Pancreas (tissue), 10 donors: ENCODE measurements around the gene POLR2J. TPM values are rescaled to one million over a fixed set of nuclear protein-coding genes. Genes with fewer than 3 reads are reported as not detected.

ENCODE experiments used
- ATAC-seq, 4 donors: fragments of 200-7000 bp; cut with Tn5 transposase; one replicate each; pipeline versions ENCODE4 v1.8.0 to v1.9.1; 2020; ENCODE audit warnings: mild to moderate bottlenecking in 4 of 4, moderate library complexity in 4 of 4
- DNase-seq, 6 donors: peaks; one replicate each; pipeline ENCODE4 v3.0.0-alpha.2; 2020
- FAIRE-seq: peaks from 2 replicates; lab custom pipeline; 2012; peaks lifted over from hg19 to GRCh38; lab: Jason Lieb, UNC
- H3K27ac ChIP-seq, 4 donors: fragments of 200-600 bp; sonication (generic); 1 replicate in 3 of 4; 2 replicates in 1 of 4; pipeline versions ENCODE4 v1.5.0 to v1.8.0; 2020
- H3K27me3 ChIP-seq, 4 donors: fragments of 200-600 bp; one replicate each; pipeline ENCODE4 v1.8.0; 2021
- H3K36me3 ChIP-seq, 3 donors: fragments of 200-600 bp; sonication (generic) in 1 of 3; one replicate each; pipeline versions ENCODE4 v1.5.0 to v1.8.0; 2020 to 2021
- H3K4me1 ChIP-seq, 3 donors: fragments of 200-600 bp; one replicate each; pipeline ENCODE4 v1.8.0; 2021
- H3K4me3 ChIP-seq, 4 donors: fragments of 200-600 bp; sonication (generic) in 2 of 4; one replicate each; pipeline versions ENCODE4 v1.5.0 to v1.8.0; 2020 to 2021
- H3K9me3 ChIP-seq, 4 donors: fragments of 200-600 bp; one replicate each; pipeline ENCODE4 v1.8.0; 2021
- WGBS, 2 donors: extraction: QIAGEN DNeasy Blood & Tissue Kit; methylation state at CpG; one replicate each; pipeline ENCODE4 v1.1.7; 2013; 5-methylcytosine and 5-hydroxymethylcytosine counted together
- intact Hi-C, 3 donors: fragments of 100-400 bp; cut with DNase I; formaldehyde crosslinking; loops; one replicate each; pipeline versions ENCODE4 v1.11.1 to v1.14.2; 2022
- polyA plus RNA-seq, 2 donors: library from polyadenylated mRNA; stranded (reverse); fragments of 200-250 nt; gene quantifications; one replicate each; pipeline ENCODE4 v1.2.3, GENCODE V29; 2013
- total RNA-seq, 6 donors: library from RNA; stranded (reverse); fragmentation: NEBNext Ultra II Directional in 4 of 6; extraction: Animal tissue kit (Norgen Biotek cat#: 25700) in 4 of 6; gene quantifications; one replicate each; pipeline versions ENCODE4 v1.2.1 to v1.2.4, GENCODE V29; 2021 to 2023
- TF ChIP-seq, protein P1 (sequence below), 4 donors: fragments of 200-600 bp; sonication (generic) in 3 of 4; IDR thresholded peaks; one replicate each; pipeline versions ENCODE4 v1.5.0 to v1.8.0; 2021; ENCODE audit warnings: antibody characterized with exemption in 4 of 4
- donor health status: healthy with polysubstance abuse.
- donor health status: DM: no; HTN: no; CAD: no; lungs with moderate emphysema.
- donor health status: DM: no; HTN: no; CAD: no.
- donor health status: control.
- donor health status: control.
- donor health status: Bipolar disorder and iron deficiency.
- donor health status: DM: yes; HTN: yes; CAD: no.
- donor health status: DM: no; HTN: no; CAD: no.
- donor health status: DM: no; HTN: no; CAD: no.
- donor health status: DM: yes; HTN: yes; CAD: no.

Gene POLR2J
- total and polyA plus RNA-seq, 8 donors = 16.5 to 59.8 (median 18.4) TPM

- H3K27ac ChIP-seq = peak within 1 kb of the TSS in 2 of 4 donors; percentile 38 to 71
- 0% methylated on average over 75 to 81 of the region's 81 CpGs for WGBS, 2 donors
- peak within 1 kb of the TSS; percentile 91 to 100 (median 99) for H3K4me3 ChIP-seq
- no peaks in the 10 kb centered on the region for H3K36me3 ChIP-seq
- FAIRE-seq (no peak), ATAC-seq (peak; percentile 98 to 99 (median 98)), DNase-seq (peak; percentile 91 to 98 (median 94))
- TF ChIP-seq, protein P1, sequence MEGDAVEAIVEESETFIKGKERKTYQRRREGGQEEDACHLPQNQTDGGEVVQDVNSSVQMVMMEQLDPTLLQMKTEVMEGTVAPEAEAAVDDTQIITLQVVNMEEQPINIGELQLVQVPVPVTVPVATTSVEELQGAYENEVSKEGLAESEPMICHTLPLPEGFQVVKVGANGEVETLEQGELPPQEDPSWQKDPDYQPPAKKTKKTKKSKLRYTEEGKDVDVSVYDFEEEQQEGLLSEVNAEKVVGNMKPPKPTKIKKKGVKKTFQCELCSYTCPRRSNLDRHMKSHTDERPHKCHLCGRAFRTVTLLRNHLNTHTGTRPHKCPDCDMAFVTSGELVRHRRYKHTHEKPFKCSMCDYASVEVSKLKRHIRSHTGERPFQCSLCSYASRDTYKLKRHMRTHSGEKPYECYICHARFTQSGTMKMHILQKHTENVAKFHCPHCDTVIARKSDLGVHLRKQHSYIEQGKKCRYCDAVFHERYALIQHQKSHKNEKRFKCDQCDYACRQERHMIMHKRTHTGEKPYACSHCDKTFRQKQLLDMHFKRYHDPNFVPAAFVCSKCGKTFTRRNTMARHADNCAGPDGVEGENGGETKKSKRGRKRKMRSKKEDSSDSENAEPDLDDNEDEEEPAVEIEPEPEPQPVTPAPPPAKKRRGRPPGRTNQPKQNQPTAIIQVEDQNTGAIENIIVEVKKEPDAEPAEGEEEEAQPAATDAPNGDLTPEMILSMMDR (IDR thresholded peaks at IDR 0.05) = no peak
- intact Hi-C loops = no loop called here
- no peaks in the 10 kb centered on the region for H3K9me3 ChIP-seq
- no peaks in the 10 kb centered on the region for H3K27me3 ChIP-seq
- peaks cover 0 to 15% (median 11%) of the 10 kb centered on the region in 3 donors for H3K4me1 ChIP-seq
Observed at GRCh38 chr7:102464577-102465280, 14.0 kb downstream of the POLR2J start, which contains the start of the genes ALKBH4 and LRWD1. Gene ALKBH4, minus strand, starts transcription at chr7:102464863. Its CDS starts 27 bp downstream, at chr7:102464836. Gene LRWD1, plus strand, starts transcription at chr7:102464984. Its CDS starts 97 bp downstream, at chr7:102465081.

DNA sequence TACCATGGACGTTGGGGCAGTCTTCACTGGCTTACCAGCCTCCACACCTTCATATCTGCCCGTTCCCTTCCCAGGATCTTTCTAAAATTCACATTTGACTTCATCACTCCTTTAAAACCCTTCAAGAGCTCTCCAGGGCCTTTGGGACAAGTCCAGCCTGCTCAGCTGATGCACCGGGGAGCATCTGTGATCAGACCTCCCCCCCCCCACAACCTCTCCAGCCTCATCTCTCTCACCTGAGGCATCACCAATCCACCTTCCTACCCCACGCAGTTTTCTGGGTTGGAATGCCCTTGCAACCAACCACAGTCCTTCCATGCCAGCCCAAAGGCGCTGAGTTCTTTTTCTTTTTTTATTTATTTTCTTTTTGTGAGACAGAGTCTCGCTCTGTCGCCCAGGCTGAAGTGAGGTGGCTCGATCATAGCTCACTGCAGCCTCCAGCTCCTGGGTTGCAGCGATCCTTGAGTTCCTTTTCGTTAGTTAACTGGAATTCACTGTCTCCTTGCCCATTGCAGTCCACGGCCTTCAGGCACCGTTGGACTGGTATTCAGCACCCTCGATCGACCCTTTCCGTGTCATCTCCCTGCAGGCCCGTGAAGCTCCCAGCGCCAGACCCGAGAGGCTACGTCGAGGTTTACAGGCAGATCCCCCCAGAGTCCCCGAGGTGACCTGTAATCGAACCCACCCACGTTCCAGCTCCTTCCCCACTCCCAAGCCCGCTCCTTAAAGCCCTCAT is 14.7 kb downstream of the POLR2J start:
- TF ChIP-seq, protein P1 (IDR thresholded peaks at IDR 0.05) = no peak
- Histone ChIP-seq H3K36me3 (no peaks in the 10 kb centered on the region), H3K9me3 (no peaks in the 10 kb centered on the region), H3K4me3 (peak overlapping the region; percentile 91 to 100 (median 99)), H3K4me1 (peaks cover 0 to 15% (median 11%) of the 10 kb centered on the region in 3 donors), H3K27ac (peak overlapping the region in 2 of 4 donors; percentile 38 to 71), H3K27me3 (no peaks in the 10 kb centered on the region)
- intact Hi-C loops = no loop called here
- WGBS, 2 donors = 7 to 10% methylated on average over 23 to 24 of the region's 24 CpGs
- FAIRE-seq = no peak
- peak in 3 of 4 donors; percentile 7 to 9 (median 8) for ATAC-seq
- peak in 2 of 6 donors; percentile 16 to 38 for DNase-seq

DNA sequence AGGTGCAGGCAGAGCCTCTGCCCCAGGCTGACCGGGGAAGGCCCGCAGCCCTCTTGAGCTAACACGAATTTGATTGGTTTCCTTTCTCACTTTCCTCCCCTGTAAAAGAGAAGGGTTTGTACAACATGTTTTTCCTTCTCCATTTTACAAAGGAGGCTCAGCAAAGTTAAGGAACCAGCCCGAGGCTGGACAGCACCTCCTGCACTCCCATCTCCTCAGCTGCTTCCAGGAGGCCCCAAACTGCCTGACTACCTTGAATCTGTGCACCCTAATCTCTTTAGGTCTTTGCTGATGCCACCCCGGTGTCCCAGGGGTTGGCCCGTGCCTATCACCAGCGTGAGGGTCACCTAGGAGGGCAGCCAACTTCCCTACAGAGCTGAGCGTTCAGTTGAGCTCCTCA is 18.3 kb downstream of the POLR2J start:
- no peak for FAIRE-seq
- intact Hi-C loops = no loop called here

DNA sequence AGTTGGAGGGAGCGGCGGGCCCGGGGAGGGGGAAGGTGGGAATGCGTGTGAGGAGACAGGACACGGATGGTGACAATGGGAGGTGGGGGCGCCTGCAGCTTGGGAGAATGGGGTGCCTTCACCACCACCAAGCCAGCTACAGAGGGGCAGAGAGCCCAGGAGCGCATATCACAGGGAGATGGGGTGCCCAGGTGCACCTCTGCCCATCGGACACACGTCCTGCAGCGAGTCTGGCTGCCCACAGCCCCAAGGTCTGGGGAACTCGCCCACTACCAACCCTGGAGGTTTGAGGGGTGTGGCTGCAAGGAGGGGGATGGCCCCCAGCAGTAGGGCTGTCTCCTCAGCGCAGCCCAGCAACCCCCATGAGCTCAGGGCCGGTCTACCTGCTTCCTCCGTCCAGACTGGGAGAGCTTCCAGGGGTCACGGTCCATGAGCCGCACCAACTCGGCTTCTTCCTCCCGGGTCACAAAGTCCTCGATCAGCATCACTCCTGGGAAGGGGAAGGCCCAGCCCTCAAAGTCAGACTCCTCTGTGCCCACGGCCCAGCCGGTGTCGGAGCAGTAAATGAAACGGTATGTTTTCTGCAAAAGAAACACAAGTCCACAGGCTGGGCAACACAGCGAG is 19.4 kb downstream of the POLR2J start:
- Histone ChIP-seq H3K27ac (no peak overlapping the region), H3K36me3 (peaks cover 0 to 19% (median 0%) of the 10 kb centered on the region in 3 donors), H3K9me3 (no peaks in the 10 kb centered on the region), H3K27me3 (no peaks in the 10 kb centered on the region), H3K4me1 (peaks cover 0 to 9% (median 5%) of the 10 kb centered on the region in 3 donors), H3K4me3 (no peak overlapping the region)
- TF ChIP-seq, protein P1 (IDR thresholded peaks at IDR 0.05) = no peak
- intact Hi-C loops = no loop called here
- WGBS, 2 donors = 95 to 96% methylated on average over 24 of the region's 24 CpGs
- FAIRE-seq (no peak), DNase-seq (no peak), ATAC-seq (no peak)

More for the DNA sequence above, 18.3 kb downstream of the POLR2J start:
- Histone ChIP-seq H3K4me3 (no peak overlapping the region), H3K36me3 (peaks cover 0 to 19% (median 0%) of the 10 kb centered on the region in 3 donors), H3K4me1 (peaks cover 0 to 9% (median 6%) of the 10 kb centered on the region in 3 donors), H3K9me3 (no peaks in the 10 kb centered on the region), H3K27me3 (no peaks in the 10 kb centered on the region), H3K27ac (no peak overlapping the region)
- TF ChIP-seq, protein P1 (IDR thresholded peaks at IDR 0.05) = no peak
- DNase-seq (no peak), ATAC-seq (no peak)
- WGBS, 2 donors = 86 to 88% methylated on average over 8 of the region's 8 CpGs
